22Rv1 (cell line): ENCODE data around the gene MAD1L1.
"Not testable (repeated sequence)": the region's sequence is repeated elsewhere in the genome, so short reads cannot be mapped to it uniquely, and the experiment has no call there.

ENCODE experiments used
- ZFX ChIP-seq: fragments of 450-650 bp; IDR thresholded peaks from 2 replicates; pipeline ENCODE4 v1.6.1; 2017; ENCODE audit warnings: antibody characterized with exemption, borderline replicate concordance
- TF ChIP-seq, protein P1 (sequence below): fragments of 450-650 bp; IDR thresholded peaks from 2 replicates; pipeline ENCODE4 v1.5.1; 2017; ENCODE audit warnings: mild to moderate bottlenecking

DNA sequence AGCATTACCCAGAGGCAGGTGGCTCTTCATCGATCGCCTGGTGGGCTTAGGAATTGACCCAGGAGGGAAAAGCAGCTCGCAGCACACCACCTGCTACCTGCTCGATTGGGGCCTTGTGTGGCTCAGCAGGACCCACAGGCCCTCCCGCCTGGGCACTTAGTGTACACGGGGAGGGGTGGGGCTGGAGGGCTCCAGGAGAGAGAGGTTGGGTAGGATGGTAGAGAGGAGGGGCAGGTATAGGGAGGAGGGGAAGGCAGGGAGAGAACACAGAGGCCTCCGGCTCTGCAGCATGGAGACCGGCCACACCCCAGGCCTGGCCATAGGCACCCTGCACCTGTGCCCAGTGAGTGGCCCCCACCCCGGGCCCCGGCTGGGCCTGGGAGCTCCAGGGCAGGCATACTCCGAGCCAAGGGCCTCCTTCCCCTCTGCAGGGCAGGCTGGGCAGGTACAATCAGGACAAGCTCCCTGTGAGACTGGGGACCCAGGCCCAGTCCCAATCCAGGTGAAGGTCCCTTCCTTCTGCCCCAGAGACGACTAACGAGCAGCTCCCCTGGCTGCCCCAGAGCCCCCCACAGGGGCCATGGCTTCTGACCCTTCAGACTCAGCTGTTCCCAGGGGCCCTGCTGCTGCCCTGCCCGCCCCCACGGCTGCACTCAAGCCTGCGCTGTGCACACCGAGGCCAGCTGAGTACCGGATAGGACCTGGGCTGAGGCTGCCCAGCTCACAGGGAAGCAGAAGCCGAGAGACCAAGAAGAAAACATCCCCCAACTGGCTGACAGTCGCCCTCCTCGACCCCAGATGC, 358.0 kb downstream of the MAD1L1 start:
- TF ChIP-seq, protein P1, sequence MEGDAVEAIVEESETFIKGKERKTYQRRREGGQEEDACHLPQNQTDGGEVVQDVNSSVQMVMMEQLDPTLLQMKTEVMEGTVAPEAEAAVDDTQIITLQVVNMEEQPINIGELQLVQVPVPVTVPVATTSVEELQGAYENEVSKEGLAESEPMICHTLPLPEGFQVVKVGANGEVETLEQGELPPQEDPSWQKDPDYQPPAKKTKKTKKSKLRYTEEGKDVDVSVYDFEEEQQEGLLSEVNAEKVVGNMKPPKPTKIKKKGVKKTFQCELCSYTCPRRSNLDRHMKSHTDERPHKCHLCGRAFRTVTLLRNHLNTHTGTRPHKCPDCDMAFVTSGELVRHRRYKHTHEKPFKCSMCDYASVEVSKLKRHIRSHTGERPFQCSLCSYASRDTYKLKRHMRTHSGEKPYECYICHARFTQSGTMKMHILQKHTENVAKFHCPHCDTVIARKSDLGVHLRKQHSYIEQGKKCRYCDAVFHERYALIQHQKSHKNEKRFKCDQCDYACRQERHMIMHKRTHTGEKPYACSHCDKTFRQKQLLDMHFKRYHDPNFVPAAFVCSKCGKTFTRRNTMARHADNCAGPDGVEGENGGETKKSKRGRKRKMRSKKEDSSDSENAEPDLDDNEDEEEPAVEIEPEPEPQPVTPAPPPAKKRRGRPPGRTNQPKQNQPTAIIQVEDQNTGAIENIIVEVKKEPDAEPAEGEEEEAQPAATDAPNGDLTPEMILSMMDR, result not testable (repeated sequence)
- TF ChIP-seq ZFX, result not testable (repeated sequence)
